OCI-M2 (cell line): ENCODE measurements around the gene PAX2.

Experiments
- DNase-seq: peaks from one replicate; lab custom pipeline; 2025; ENCODE audit not compliant: unreplicated experiment; lab: John Stamatoyannopoulos, UW

The PAX2 gene

GRCh38 chr10:100738055-100738827 is 7.1 kb upstream of the PAX2 start:
- no peak for DNase-seq

DNA sequence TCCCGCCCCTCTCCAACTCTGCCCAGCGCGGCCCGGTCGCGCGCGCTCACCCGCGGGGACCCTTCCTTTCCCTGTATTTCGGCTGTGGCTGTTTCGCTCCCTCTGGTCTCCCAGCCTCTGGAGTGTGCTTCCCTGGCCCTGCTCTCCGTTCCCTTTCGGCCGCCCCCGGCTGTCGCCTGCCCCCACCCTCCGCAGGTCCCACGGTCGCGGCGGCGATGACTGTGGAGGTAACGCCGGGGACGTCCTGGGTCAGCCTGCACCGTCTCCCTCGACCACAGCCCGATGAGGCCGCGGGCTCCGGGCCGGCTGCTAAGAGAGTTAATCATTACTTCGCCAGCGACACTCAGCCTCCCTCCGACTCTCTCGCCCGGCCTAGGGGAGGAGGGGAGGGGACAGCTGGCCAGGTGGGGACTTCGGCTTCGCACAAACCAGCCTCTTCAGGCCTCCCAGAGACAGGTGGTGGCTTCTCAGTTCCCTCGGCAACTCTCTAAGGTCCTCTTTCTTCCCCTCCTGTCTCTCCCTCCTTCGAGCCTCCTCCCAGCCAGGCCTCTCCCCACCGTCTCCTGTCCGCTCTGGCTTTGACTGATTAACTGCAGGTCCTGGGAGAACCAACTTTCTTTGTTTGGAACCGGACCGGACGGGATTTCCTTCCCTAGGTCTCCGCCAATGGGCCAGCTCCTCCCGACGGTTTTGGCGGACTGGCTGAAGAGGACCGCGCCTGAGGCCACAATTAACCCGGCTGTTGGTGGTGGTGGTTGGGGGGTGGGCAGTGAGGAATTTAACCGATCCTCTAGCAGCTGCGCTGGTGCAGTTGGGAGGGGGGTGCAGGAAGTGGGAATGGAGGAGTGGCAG is 5.6 kb upstream of the PAX2 start:
- DNase-seq: no peak

DNA sequence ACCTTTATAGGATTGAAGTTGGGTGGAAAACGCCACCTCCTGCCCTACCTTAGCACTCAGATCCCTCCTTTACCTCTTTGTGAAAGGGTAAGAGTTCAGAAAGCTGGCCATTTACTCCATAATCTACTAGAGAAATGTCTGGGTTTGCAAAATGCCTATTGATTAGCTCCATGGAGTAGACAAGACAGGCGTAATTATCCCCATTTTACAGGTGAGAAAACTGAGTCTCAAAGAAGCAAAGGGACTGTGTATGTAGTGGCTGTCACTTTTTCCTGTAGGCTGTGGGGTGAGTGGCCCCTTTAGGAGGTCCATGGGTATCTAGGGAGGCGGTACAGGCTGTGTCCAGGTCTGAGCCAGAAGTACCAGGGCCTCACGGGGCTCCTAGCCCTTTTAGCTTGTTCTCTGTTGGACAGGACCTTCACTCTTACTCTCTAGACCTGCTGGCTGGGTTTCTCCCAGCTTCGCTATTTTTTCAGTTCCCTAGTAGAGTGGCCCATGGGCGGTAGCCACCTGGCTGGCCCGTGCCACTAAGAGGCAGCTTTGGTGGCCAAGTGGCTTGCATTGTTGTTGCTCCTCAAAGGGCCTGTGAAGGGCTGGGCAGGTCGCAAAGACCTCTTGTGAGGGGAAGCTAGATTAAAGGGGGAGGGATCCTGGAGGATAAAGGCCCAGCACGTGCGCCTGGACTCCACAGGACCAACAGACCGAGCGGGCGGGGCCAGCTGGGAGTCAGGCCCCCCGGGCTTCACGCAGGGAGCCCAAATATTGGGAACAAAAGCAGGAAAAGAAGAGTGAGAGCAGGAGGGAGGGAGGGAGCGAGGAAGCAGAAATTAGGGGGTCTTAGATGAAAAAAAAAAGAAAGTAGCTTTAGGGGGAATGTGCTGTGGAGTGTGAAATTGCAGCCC is 4.7 kb upstream of the PAX2 start:
- DNase-seq: no peak

- DNase-seq: no peak
Measured at GRCh38 chr10:100741378-100742075, 3.9 kb upstream of the PAX2 start.

DNA sequence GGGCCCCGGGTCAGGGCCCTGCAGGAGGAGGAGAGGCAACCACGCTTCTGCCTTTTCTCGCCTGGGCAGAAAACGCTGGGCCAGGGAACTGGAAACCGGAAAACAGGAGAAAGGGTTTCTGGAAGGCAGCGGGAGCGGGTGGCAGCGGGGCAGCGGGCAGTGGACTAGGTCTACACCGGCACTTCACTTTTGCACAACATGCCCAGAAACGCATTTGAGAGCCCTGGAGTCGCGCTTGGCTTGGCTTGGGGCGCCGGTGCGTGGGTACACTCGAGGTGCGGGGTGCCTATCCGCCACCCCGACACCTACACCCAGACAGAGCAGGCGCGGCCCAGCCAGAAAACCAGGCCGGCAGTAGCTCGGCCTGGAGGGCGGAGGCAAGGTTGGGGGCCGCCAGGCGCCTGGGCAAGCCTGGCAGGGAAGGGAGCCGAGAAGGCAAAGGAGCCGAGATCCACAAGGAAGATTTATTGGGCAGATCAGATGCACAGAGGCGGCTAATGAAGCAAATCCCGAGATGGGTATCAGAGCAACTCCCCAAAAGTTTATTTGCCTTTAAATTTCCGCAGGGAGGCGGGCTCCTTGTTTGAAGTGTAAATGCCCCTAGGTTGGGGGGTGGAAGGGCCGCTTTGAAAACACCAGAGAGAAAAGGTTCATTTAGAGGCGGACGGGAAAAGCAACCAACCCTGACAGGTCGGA is 3.2 kb upstream of the PAX2 start:
- no peak for DNase-seq

DNA sequence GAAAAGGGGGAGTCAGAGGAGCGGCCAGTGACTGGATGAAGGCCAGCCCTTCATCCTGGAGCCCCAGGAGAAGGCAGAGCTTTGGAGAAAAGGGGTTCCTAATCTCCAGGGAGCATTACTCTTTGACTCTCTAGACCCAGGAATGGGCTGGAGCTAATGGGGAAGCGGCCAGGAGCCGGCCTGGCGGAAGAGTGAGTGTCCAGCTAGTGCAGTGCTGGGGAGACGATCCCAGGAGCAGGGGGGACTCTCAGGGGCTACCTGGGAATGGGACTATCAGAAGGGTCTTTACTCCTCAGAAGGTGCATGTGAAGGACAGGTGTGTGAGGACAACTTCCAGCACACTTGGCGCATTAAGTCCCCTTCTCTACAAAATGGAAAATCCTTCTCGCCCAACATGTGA is 2.4 kb upstream of the PAX2 start:
- DNase-seq: no peak

- peak; percentile 9 for DNase-seq
Measured at GRCh38 chr10:100743626-100744135, 1.7 kb upstream of the PAX2 start.

- DNase-seq: no peak
Measured at GRCh38 chr10:100744136-100744986, 1.0 kb upstream of the PAX2 start.

DNA sequence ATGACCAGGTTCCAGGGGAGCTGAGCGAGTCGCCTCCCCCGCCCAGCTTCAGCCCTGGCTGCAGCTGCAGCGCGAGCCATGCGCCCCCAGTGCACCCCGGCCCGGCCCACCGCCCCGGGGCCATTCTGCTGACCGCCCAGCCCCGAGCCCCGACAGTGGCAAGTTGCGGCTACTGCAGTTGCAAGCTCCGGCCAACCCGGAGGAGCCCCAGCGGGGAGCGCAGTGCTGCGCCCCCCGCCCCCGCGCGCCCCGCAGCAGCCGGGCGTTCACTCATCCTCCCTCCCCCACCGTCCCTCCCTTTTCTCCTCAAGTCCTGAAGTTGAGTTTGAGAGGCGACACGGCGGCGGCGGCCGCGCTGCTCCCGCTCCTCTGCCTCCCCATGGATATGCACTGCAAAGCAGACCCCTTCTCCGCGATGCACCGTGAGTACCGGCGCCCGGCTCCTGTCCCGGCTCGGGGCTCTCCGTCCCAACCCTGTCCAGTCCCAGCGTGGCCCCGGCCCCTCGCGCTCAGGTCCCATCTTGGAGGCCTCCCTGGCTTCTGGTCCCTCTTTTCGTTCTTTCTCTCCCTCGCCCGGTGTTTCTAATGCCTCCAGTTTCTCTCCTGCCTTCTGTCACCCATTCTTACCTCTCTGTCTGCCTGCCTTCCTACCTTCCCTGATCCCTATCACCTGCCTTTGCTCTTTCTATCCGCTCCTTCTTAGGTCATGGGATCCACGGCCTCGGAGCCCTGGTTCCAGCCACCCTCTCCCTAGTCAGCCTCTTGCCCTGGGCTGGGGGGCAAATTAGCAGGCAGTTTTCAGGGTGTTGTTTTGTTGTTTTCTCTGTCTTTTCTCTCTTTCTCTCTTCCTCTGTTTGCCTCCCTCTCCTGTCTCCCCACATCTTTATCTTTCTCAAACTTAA is 751 bp downstream of the PAX2 start:
- no peak for DNase-seq

GRCh38 chr10:100746784-100747455 is 1.5 kb downstream of the PAX2 start:
- no peak for DNase-seq

- no peak for DNase-seq
Measured at GRCh38 chr10:100747456-100748230, 2.3 kb downstream of the PAX2 start.

- DNase-seq: no peak
Measured at GRCh38 chr10:100748231-100749058, 3.1 kb downstream of the PAX2 start.

GRCh38 chr10:100749059-100749308 is 3.6 kb downstream of the PAX2 start:
- DNase-seq: no peak

- DNase-seq: no peak
Measured at GRCh38 chr10:100749309-100750217, 4.2 kb downstream of the PAX2 start.
